Activated CD8-positive, alpha-beta memory T cell treated with anti-CD3 and anti-CD28 coated beads, Interleukin-2, amount 10 ng/mL, durations not matched to agents 7 days and 5 days (primary cell): ENCODE data around the gene RAB23. TPM values are rescaled to one million over a fixed set of nuclear protein-coding genes. Genes with fewer than 3 reads are reported as not detected.

Experiments
- total RNA-seq, 2 experiments: library from RNA; stranded (reverse); gene quantifications; one replicate each; pipeline ENCODE4 v1.2.3, GENCODE V29; 2021

RAB23 gene
- total RNA-seq, 2 experiments from 2014 or later = 3.3 to 3.9 TPM

Other genes starting within 250 kb of the RAB23 start
- gene KIAA1586, start 175.6 kb downstream of the RAB23 start, total RNA-seq = 10 to 100 TPM; 14.1 to 15.0 TPM
- gene ZNF451, start 132.1 kb downstream of the RAB23 start, total RNA-seq = 10 to 100 TPM; 64.9 to 68.7 TPM
- 10 to 100 TPM in 1 of 2 experiments, 1 to 10 TPM in 1; 9.6 to 10.3 TPM for gene BAG2, start 50.0 kb downstream of the RAB23 start, total RNA-seq
- gene PRIM2, start 95.3 kb upstream of the RAB23 start, total RNA-seq = 10 to 100 TPM; 36.2 to 42.8 TPM